NCI-H524 treated with DMSO at 0.1 percent for 48 hours (cell line): ENCODE data around the gene TSPOAP1.

Experiments used
- DNase-seq: peaks from one replicate; lab custom pipeline; 2025; lab: John Stamatoyannopoulos, UW

The TSPOAP1 gene

DNA sequence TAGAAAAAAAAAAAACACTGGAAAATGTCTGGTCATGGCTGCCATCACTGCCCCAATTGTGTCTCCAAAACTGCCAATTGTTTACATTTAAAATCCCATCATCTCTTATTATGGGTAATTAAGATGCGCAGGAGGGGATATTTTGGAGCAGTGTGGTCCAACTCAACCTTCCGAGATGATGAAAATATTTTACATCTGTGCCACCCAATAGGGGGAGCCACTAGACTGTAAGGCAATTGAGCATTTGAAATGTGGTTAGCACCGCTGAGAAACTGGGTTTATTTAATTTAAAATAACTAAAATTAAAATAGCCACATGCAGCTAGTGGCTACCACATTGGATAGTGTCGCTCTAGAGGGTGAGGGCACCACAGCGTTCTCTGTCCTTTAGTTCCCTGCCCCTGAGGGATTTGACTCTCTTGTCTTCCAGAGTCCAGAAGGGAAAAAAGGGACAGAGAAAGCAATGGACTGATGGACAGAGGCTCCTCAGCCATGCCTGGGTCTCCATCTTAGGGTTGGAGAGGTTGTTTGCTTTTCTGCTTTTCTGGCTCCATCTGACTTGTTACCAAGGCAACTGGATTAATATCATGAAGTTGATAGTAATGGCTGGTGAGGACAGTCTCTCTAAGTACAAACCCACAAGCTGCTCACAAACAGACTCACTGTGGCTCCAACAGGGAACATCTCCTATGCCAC is 51.3 kb downstream of the TSPOAP1 start:
- no peak for DNase-seq

DNA sequence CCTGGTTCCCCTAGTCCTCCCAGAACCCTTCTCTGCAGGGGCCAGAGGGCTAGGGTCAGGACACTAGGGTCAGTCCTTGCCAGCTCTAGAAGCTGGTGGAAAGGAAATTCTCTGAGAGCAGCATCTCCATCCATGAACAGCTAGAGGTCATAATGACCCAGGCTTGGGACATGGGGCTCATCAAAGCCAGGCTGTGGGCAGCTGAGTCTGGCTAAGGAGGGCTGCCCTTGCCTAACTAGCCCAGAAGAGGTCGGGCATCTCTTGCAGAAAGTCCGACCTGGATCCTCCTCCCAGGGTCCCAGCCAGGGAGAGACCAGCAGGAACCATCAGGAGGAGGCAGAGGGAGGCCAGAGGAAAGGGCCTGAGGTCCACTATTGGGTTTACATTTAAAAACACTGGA is 52.2 kb downstream of the TSPOAP1 start:
- no peak for DNase-seq

DNA sequence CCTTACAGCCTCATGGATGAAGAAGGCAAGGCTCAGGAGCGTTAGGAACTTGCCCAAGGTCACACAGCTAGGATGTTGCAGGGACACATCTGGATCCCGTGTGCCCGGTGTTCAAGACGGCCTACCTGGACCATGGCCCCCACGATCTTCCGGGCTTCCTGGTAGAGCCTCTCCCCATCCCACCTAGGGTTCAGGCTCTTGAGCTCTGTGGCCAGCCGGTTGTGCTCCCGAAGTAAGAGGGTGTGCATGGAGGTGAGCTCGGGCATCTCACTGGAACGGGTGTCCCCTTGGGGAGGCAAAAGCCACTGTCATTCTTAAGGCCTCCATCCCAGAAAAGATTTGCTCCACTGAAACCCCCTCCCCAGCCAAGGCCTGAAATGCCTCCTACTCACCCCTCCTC is 53.2 kb downstream of the TSPOAP1 start:
- DNase-seq, result no peak

DNA sequence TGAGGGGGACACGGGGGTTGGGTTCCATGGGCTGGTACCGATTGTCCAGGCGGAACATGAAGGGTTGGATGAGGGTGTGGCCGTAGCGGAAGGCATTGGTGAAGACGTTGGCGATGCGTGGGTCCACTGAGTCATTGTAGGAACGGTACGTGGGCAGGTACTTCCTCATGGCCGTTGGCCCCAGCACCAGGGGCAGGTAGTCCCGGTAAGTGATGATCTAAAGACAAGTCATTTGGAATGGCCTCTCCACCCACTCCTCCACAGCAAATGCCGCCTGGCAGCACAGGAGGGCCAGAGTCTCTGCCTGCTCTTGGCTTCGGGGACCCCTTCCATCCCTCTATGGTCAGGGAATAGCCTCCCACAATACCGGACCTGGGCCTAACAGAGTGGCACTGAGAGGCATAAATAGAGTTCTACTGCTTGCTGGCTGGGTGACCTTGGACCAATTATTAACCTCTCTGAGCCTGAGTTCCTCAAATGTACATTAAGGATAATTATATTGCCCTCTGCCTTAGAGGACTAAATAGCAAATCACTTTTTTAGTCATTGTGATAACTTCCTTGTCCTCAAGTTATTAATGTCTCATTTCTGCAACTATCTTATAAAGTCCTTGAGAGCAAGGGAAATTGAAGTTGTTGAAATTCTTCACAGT is 55.0 kb downstream of the TSPOAP1 start:
- no peak for DNase-seq

DNA sequence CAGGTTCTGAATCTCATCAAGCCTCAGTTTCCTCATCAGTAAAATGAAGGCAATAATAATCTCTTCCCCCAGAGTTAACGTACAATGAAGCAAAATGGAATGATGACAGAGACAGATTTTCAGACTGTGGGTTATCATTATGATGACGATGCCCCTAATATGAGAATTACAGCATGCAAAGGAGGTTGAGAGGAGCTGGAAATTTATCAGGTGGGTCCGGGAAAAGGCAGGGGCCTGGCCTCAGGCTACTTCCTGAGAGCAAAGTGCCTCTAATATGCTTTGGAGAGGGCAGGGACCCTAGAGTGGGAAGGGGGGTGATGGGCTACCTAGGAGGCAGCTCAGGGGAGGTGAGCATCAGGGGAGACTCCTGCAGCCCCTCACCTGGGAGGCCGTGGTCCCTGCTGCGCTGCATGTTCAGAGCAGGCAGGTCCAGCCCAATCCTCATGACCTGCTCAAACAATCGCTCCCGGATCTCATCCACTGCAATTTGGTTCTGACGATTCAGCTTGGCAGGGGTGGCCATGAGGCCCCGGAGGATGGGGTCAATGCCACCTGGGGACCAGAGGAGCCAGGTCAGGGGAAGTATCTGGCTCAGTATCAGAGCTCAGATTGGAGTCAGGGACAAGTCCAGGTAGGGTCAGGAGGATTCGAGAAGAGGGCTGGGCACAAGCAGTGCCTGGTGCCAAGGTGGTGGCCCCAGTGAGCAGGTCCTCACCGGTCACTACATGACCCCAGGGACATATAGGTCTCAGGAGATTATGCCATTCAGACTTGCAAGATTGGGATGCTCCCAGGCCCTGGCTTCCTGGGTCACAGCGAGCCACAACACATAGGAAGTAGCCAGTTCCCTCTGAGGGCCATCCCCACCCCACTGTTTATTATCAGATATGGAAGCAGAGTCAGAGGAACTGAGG is 56.0 kb downstream of the TSPOAP1 start:
- no peak for DNase-seq

DNA sequence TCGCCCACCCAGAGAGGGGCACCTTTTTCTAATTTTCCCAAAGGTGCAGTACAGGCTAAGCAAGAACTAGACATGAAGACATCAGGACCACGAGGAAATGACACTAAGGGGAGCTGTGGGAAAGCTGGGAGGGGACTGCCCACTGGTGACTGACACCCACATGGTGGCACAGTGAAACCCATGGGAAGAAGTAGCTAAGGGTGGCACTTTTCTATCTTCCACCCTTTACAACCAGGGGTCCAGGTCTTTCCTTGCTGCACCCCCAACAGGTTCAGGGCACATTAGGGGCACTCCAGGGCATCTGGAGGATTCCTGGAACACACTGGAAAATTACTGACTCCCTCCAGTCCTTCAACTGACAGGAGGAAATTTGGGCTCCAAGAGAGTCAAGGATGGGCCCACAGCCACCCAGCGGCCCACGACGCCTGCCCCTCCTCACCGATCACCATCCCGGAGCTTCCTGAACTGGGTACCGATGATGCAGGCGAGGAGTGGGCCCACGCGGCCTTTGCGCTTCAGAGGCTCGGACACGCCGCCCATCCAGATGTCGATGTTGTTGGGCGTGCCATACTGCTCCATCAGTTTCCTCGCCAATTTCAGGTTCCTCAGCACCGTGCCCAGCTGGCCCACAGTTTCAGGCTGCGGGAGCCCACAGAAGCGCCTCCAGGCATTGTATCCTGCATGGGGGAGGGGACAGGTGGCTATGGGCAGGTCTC is 57.2 kb downstream of the TSPOAP1 start:
- DNase-seq, result no peak

DNA sequence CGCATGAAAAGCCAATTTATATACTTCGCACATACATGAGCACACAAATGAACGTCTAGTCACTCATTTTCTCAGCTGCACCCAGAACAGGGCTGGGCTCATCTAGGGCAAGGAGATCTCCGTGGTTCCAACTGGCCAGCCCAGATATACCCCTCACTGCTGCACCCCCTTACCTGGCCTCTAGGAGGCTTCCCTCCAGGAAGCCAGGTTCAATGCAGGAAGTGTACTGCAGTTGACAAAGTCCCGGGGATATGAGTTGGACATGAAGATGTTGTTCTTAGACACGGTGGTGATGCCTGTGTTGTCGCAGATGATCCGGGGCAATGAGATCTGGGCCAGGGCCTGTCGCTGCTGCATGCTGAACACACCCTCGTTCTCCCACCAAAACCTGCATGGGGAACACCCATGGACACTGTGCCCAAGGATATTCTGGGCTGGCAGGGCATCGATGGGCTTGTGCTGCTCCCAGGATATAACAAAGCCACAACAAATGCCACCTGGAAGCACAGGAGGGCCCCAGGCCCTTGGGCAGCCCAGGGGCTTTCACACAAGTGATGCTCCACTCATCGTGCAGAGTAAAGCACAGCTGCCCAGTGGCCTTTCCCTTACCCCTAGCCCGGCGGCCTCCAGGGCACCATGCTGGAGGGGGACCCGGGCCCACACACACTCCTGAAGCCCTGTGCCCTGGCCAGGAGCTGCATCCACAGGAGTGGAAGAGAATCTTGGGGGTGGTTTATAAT is 57.9 kb downstream of the TSPOAP1 start:
- no peak for DNase-seq

DNA sequence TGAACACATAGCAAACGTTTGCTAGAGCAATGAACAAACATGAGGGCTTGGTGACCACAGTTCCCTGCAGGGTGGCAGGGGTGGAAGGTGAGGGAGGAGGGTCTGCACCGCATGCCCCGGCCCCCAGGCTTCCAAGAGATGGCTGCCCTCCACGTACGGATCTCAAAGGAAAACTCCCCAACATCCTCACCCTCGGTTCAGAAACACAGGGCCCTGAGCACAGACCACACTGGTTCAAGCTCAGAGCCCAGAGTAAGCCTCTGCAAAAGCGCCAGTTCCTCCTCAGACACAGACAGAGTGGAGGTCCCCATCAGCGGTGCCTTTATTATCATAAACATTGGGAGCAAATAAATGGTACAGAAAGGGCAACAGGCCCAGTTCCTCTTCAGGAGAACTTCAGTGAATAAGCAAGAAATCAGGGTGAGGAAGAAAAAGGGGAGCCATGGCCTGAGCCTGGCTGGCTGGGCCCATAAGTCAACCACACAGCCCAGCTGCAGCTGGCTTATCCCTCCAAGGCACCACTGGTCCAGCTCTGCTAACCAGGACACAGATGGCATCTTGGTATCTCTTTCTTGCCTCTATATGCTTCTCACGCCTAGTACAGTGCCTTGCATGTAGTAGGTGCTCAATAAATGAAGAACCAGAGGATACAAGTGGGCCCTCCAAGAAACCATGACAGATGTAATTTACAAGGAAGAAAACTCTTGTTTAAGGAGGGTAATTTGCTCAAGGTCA is 58.9 kb downstream of the TSPOAP1 start:
- DNase-seq, result no peak

DNA sequence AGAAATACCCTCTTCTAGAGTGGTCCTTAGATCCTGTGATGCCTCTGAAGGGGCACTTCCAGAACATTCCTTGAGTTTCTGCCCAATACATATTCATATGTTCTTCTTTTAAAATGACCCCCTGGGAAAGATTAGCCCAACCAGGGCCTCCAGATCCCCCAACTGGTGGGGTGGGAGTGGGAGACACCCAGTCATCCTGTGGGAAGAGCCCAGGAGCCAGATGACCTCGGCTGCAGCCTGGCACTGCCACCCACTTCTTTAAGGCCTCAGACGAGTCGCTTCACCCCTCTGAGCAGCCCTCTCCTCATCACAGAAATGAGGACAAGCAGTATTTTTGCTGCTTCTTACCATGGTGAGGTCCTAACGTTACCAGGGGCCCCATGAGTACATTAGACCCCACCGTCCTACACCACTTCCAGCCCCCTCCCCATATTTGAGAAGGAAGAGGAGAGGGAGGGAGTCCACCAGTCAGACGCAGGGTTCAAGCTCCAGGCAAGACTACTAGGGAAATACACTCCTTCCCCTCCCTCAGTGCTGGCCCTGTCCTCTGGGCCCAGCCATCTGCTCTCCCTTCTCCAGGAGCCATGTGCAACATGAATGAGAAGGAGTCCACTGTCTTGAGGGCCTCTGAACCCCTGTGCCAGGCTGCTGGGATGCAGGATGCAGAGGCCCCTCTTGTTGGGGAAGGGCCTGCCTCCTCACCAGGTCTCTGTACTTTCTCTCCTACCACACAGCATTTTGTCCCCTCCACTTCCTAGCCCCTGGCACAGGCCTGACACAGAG is 59.6 kb downstream of the TSPOAP1 start:
- DNase-seq, result no peak

DNA sequence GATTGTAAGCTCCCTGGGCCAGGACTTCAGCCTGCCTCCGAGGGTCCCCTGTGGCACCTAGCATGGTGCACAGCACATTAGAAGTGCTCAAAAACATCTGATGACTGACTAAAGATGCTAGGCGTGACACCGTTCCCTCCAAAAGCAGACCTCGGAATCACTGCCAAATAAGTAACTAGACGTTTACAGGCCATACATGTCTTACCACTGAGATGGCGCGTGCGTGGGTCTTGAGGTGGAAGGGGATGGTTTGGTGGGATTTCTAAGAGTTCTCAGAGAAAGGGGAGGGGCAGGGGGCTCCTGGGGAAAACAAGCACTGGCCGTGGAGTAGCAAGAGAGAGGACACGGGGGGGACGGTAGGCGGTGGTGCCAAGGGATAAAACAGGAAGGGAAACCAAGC is 60.3 kb downstream of the TSPOAP1 start:
- DNase-seq, result no peak

DNA sequence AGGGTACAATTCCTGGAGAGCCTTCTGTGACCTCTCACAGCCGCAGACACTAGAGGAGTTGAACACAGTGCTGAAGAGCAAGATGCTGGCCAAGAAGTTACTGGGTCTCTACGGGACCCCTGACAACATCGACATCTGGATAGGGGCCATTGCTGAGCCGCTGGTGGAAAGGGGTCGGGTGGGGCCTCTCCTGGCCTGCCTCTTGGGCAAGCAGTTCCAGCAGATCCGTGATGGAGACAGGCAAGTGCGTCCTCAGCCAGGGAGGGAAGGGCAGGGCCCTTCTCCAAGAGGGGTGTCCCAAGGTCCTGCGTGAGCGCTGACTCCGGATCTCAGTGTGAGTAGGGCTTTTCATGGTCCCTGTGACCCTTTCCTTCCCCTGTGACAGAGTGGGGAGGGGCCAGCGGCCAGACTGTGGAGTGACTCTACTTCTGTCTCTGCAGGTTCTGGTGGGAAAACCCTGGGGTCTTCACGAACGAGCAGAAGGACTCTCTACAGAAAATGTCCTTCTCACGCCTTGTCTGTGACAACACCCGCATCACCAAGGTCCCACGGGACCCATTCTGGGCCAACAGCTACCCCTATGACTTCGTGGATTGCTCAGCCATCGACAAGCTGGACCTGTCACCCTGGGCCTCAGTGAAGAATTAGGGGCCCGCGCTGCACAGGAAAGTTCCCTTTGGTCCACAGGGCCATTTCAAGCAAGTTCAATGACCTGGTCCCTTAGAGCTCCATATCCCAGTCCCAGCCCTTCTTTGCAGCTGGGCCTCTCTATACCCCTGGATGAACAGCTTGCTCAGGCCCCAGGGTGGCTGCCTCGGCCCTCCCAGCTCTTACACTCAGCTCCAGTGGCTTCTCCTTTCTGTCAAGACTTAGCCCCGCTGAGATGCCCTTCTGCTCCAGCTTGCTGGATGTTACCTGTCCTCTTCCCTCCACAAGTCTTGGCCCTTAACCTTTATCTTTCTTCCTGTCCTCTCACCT is 61.0 kb downstream of the TSPOAP1 start:
- no peak for DNase-seq

DNA sequence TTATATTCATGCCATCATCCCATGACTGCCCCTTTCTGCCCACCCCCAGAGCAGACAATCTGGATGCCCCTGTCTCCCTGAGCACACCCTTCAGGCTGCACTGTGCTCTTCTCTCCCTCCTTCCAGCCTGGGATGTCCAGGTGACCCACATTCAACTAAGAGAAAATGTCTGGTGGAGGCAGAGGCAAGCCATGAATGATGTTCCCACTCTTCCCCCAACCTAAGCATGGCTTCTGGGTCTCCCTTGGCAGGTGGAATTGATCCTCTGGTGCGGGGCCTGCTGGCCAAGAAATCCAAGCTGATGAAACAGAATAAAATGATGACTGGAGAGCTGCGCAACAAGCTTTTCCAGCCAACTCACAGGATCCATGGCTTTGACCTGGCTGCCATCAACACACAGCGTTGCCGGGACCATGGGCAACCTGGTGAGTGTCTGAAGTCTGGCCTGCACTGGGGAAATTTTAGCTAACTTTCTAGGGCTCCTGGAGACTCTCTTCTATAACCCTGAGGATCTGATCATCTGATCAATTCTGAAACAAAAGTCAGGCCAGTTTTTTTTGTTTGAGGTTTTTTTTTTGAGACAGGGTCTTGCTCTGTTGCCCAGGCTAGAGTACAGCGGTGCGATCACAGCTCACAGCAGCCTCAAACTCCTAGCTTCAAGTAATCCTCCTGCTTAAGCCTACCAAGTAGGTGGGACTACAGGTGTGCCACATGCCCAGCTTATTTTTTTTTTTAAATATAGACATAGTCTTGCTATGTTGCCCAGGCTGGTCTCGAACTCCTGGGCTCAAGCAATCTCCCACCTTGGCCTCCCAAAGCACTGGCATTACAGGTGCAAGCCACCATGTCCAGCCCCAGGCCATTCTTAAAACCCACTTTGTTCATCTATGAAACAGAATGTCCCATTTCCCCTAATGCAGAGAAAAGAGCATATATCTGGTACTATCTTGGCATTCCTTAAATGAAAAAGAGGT is 62.4 kb downstream of the TSPOAP1 start:
- no peak for DNase-seq

DNA sequence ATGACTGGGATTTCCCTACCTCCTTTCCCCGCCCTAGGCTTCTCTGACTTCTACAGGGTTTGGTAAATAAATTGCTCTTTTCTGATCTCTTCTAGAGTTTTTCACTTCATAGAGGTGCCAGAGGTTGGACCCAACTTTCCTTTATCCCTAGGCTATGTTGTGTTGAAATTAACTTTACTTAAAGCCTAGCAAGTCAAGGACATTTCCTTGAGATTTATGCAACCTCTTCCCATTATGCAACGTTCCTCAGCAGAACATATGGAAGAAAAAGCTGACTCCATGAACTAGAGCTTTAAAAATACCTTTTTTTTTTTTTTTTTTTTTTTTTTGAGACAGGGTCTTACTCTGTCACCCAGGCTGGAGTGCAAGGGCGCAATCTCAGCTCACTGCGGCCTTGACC is 63.3 kb downstream of the TSPOAP1 start:
- no peak for DNase-seq

DNA sequence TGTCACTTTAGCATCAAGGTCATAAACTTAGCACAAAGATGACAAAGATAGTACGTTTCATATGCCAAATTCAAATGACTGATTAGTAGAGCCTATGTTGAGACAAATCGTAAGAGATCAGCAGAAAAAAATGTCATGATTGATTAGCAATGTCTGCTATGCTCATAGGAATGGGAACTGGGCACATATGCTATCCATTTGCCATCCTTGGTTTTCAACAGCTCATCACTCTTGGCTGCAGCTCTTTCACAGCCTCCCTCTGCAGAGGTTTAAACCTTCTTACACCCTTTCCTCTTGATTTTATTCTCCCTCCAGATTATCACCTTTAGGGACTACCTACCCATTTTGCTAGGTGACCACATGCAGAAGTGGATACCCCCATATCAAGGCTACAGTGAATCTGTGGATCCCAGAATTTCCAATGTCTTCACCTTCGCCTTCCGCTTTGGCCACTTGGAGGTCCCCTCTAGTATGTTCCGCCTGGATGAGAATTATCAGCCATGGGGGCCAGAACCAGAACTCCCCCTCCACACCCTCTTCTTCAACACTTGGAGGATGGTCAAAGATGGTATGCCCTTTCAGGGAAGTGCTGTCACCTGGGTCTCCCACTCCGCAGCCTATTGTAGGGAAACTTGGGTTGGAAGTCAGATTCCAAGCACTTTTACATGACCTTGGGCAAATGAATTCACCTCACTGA is 64.0 kb downstream of the TSPOAP1 start:
- no peak for DNase-seq

DNA sequence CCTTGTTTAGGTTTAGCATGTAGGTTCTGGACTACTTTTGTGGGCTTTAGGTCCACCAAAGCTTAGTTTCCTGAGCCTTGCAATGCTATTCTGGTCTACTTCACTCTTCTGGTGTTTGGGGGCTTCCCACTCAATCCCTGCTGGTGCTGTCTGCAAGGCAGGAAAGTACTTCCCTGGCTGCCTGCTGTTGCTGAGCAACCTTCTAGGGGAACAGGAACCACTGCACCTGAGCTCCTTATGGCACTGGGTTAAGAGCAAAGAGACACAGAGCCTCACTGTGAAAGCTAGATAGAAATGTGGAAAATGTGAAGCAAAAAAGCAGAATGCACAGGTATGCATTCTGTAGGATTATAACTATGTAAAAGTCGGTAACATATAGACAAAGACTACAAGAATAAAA is 64.8 kb downstream of the TSPOAP1 start:
- DNase-seq, result no peak

DNA sequence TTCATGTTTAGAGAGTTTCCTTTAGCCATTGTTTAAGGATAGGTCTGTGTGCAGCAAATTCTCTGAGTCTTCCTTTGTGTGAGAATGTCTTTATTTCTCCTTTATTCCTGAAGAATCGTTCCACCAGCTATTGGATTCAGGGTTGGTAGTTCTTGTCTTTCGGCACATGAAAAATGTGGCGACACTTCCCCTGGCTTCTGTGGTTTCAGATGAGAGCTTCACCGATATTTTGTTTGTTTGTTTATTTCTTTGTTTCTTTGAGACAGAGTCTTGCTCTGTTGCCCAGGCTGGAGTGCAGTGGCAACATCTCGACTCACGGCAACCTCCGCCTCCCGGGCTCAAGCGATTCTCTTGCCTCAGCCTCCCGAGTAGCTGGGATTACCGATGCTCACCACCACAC is 66.4 kb downstream of the TSPOAP1 start:
- DNase-seq, result no peak

DNA sequence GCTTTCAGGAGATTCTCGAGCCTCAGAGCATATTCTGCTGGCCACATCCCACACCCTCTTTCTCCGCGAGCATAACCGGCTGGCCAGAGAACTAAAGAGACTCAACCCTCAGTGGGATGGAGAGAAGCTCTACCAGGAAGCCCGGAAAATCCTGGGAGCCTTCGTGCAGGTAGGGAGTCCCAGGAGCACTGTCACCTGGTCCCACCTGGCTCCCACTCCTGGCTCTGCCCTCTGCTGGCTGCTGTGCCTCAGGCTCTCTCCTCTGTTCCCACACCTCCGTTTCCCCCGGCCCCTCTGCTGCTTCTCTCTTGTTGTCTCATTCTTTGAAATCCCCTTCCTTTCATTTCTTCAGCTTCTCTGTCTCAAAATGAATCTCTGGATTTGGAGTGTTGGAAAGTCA is 73.8 kb downstream of the TSPOAP1 start:
- DNase-seq, result no peak
